Hepatocyte (in vitro differentiated cells): Measurements from ENCODE around the gene ABCC3.

ENCODE experiments used
- EZH2phosphoT487 ChIP-seq: fragments of 200-600 bp; sonication (generic); IDR thresholded peaks from one replicate; pipeline ENCODE4 v1.6.1; 2018; ENCODE audit warnings: antibody characterized with exemption, mild to moderate bottlenecking, low read depth, moderate library complexity; ENCODE audit not compliant: unreplicated experiment, severe bottlenecking
- TF ChIP-seq, protein P1 (sequence below): fragments of 200-600 bp; sonication (generic); IDR thresholded peaks from 2 replicates; pipeline ENCODE4 v1.5.1; 2016; ENCODE audit warnings: antibody characterized with exemption, mild to moderate bottlenecking; ENCODE audit not compliant: poor library complexity

DNA sequence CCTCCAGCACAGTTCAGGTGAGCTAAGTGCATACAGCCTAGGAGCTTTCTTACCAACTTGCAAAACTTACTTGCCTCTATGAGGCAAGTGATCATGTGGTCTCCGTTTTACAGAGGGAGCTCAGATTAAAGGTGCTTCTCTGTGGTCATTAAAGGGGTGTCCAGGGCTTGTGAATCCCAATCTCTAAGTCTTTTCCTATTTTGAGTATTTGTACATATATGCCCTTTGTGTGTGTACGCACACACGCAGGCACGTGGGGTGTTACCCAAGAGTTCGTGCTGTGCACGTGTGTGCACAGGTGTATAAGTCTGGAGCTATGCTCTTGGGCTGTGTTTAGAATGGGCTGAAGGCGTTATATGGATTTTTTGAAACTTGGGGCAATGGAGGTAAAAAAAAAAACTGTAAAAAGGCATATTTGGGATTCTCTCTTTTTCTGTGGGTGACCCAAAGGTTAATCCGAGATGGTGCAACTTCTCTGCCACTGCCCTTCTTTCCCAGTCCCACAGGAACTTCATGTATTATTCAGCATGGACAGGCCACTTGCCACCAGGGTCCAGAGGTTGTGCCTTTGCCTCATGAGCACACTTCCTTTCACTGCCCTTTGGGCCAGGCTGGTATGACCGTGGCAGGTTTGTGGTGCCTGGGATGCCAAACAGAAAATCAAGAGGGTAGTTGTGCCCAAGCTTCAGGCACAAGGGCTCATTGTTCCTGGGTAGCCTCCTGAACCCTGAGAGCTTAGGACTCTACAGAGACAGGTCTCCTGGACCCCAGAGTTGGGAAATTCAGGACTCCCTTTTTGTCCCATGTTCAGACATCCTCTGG lies 1.5 kb downstream of the ABCC3 start:
- TF ChIP-seq, protein P1, sequence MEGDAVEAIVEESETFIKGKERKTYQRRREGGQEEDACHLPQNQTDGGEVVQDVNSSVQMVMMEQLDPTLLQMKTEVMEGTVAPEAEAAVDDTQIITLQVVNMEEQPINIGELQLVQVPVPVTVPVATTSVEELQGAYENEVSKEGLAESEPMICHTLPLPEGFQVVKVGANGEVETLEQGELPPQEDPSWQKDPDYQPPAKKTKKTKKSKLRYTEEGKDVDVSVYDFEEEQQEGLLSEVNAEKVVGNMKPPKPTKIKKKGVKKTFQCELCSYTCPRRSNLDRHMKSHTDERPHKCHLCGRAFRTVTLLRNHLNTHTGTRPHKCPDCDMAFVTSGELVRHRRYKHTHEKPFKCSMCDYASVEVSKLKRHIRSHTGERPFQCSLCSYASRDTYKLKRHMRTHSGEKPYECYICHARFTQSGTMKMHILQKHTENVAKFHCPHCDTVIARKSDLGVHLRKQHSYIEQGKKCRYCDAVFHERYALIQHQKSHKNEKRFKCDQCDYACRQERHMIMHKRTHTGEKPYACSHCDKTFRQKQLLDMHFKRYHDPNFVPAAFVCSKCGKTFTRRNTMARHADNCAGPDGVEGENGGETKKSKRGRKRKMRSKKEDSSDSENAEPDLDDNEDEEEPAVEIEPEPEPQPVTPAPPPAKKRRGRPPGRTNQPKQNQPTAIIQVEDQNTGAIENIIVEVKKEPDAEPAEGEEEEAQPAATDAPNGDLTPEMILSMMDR, result no peak
- TF ChIP-seq EZH2phosphoT487, result no peak
